Neural cell (in vitro differentiated cells): ENCODE results near the gene ATP11C. TPM values are rescaled to one million over a fixed set of nuclear protein-coding genes. Genes with fewer than 3 reads are reported as not detected.

ENCODE experiments used
- H2AFZ ChIP-seq: fragments of 200-600, 300-800 bp; sonication (generic), shearing (Covaris generic); 2 replicates; pipeline ENCODE4 v1.6.0; 2014; ENCODE audit warnings: low read depth, mild to moderate bottlenecking, antibody characterized with exemption, low read length, moderate library complexity
- H3F3A ChIP-seq: fragments of 200-600 bp; shearing (Covaris generic); 2 replicates; pipeline ENCODE4 v1.6.1; 2016; ENCODE audit warnings: mild to moderate bottlenecking, moderate library complexity, mixed read lengths, antibody characterized with exemption, low read length; ENCODE audit not compliant: insufficient read depth, poor library complexity, severe bottlenecking
- H3K27ac ChIP-seq: fragments of 200-600, 300-800 bp; sonication (generic), shearing (Covaris generic); 2 replicates; pipeline ENCODE4 v1.5.1; 2014; ENCODE audit warnings: mild to moderate bottlenecking, low read length, moderate library complexity
- H3K27me3 ChIP-seq: fragments of 300-800, 200-600 bp; sonication (generic), shearing (Covaris generic); 2 replicates; pipeline ENCODE4 v1.6.0; 2014; ENCODE audit warnings: mild to moderate bottlenecking, low read depth, low read length, moderate library complexity; ENCODE audit not compliant: insufficient read depth
- H3K36me3 ChIP-seq: fragments of 300-800, 200-600 bp; sonication (generic), shearing (Covaris generic); 2 replicates; pipeline ENCODE4 v1.5.1; 2014; ENCODE audit warnings: mild to moderate bottlenecking, antibody characterized with exemption, low read length, moderate library complexity; ENCODE audit not compliant: insufficient read depth
- H3K4me2 ChIP-seq: fragments of 300-800, 200-600 bp; sonication (generic), shearing (Covaris generic); 2 replicates; pipeline ENCODE4 v1.6.0; 2014; ENCODE audit warnings: mild to moderate bottlenecking, low read length
- H3K4me3 ChIP-seq: fragments of 300-800, 200-600 bp; sonication (generic), shearing (Covaris generic); 2 replicates; pipeline ENCODE4 v1.5.1; 2014; ENCODE audit warnings: mild to moderate bottlenecking, low read length, moderate library complexity
- H3K79me2 ChIP-seq: fragments of 200-600 bp; shearing (Covaris generic); replicated peaks from 2 replicates; pipeline ENCODE4 v1.6.0; 2014; ENCODE audit warnings: mild to moderate bottlenecking, low read length, moderate library complexity; ENCODE audit not compliant: insufficient read depth
- H3K9ac ChIP-seq: fragments of 300-800, 200-600 bp; sonication (generic), shearing (Covaris generic); 2 replicates; pipeline ENCODE4 v1.6.1; 2016; ENCODE audit warnings: mild to moderate bottlenecking, low read length, mixed read lengths
- H3K9me2 ChIP-seq: fragments of 200-600 bp; shearing (Covaris generic); 2 replicates; pipeline ENCODE4 v1.6.1; 2016; ENCODE audit warnings: mild to moderate bottlenecking, low read length, mixed read lengths; ENCODE audit not compliant: insufficient read depth
- H3K9me3 ChIP-seq: fragments of 200-600, 300-800 bp; sonication (generic), shearing (Covaris generic); 2 replicates; pipeline ENCODE4 v1.6.1; 2016; ENCODE audit warnings: mild to moderate bottlenecking, mixed run types, low read length, moderate library complexity, mixed read lengths
- H4K20me1 ChIP-seq: fragments of 200-600 bp; shearing (Covaris generic); 2 replicates; pipeline ENCODE4 v1.6.1; 2016; ENCODE audit warnings: mild to moderate bottlenecking, mixed run types; ENCODE audit not compliant: insufficient read depth
- CTCF ChIP-seq: fragments of 450-650 bp; IDR thresholded peaks from 2 replicates; pipeline ENCODE4 v1.5.1; 2014; ENCODE audit warnings: antibody characterized with exemption, mild to moderate bottlenecking, moderate library complexity; ENCODE audit not compliant: poor library complexity, severe bottlenecking
- EP300 ChIP-seq: fragments of 450-650 bp; conservative IDR thresholded peaks from 2 replicates; pipeline ENCODE4 v1.6.1; 2014; ENCODE audit warnings: antibody characterized with exemption, mild to moderate bottlenecking, moderate library complexity; ENCODE audit not compliant: poor library complexity, severe bottlenecking
- EZH2 ChIP-seq: fragments of 200-600, 300-800 bp; shearing (Covaris generic), sonication (generic); IDR thresholded peaks from 2 replicates; pipeline ENCODE4 v1.6.1; 2014; ENCODE audit warnings: antibody characterized with exemption, low read length, borderline replicate concordance, mild to moderate bottlenecking; ENCODE audit not compliant: insufficient read depth, poor library complexity, severe bottlenecking
- MXI1 ChIP-seq: fragments of 450-650 bp; conservative IDR thresholded peaks from 2 replicates; pipeline ENCODE4 v1.6.1; 2014; ENCODE audit warnings: antibody characterized with exemption, mild to moderate bottlenecking; ENCODE audit not compliant: poor library complexity, severe bottlenecking
- POLR2AphosphoS5 ChIP-seq: IDR thresholded peaks from 2 replicates; pipeline ENCODE4 v1.6.1; 2012
- RAD21 ChIP-seq: fragments of 450-650 bp; conservative IDR thresholded peaks from 2 replicates; pipeline ENCODE4 v1.6.1; 2014; ENCODE audit warnings: antibody characterized with exemption, mild to moderate bottlenecking, moderate library complexity
- REST ChIP-seq: IDR thresholded peaks from 2 replicates; pipeline ENCODE4 v1.6.1; 2012; ENCODE audit warnings: borderline replicate concordance
- SMC3 ChIP-seq: fragments of 450-650 bp; conservative IDR thresholded peaks from 2 replicates; pipeline ENCODE4 v1.6.1; 2014; ENCODE audit warnings: antibody characterized with exemption, mild to moderate bottlenecking, moderate library complexity; ENCODE audit not compliant: poor library complexity
- TAF1 ChIP-seq: IDR thresholded peaks from 2 replicates; pipeline ENCODE4 v1.6.1; 2012; ENCODE audit warnings: low read depth
- polyA plus RNA-seq: library from polyadenylated mRNA; depleted of rRNA; stranded (reverse); fragments of >200 nt; gene quantifications from 2 replicates; pipeline ENCODE4 v1.2.3, GENCODE V29; 2014

The ATP11C gene
- polyA plus RNA-seq, 1 donor from 2014 or later, result 111 TPM

- TF ChIP-seq RAD21, result no peak
- no peak for TF ChIP-seq EZH2
- TF ChIP-seq TAF1, result no peak
- TF ChIP-seq MXI1, result no peak
- TF ChIP-seq POLR2AphosphoS5, result no peak
- no peak for TF ChIP-seq CTCF
- TF ChIP-seq REST, result no peak
- no peak for TF ChIP-seq SMC3
- TF ChIP-seq EP300, result no peak
- Histone ChIP-seq H3K27ac (no peak overlapping the region), H3K79me2 (no peaks in the 10 kb centered on the region), H4K20me1 (no peaks in the 10 kb centered on the region), H3K9me2 (no peaks in the 10 kb centered on the region), H3K9ac (no peak overlapping the region), H3K36me3 (no peaks in the 10 kb centered on the region), H3K4me3 (no peak overlapping the region), H3K9me3 (no peaks in the 10 kb centered on the region), H3K4me2 (no peak overlapping the region), H3F3A (no peaks in the 10 kb centered on the region), H2AFZ (no peak overlapping the region), H3K27me3 (no peaks in the 10 kb centered on the region)
Measured at GRCh38 chrX:139803224-139803623, 129.6 kb downstream of the ATP11C start.

- no peaks in the 10 kb centered on the region for H3K36me3 ChIP-seq
Measured at GRCh38 chrX:139802048-139802447, 130.8 kb downstream of the ATP11C start.

More at GRCh38 chrX:139802048-139802447, 130.8 kb downstream of the ATP11C start:
- H3K79me2 ChIP-seq, result no peaks in the 10 kb centered on the region
- no peak overlapping the region for H2AFZ ChIP-seq
- no peak for TF ChIP-seq SMC3
- no peak for TF ChIP-seq EZH2
- TF ChIP-seq REST, result no peak
- TF ChIP-seq TAF1, result no peak
- TF ChIP-seq EP300, result no peak
- TF ChIP-seq MXI1, result no peak
- TF ChIP-seq RAD21, result no peak
- TF ChIP-seq CTCF, result no peak
- no peak for TF ChIP-seq POLR2AphosphoS5
- H3K27ac ChIP-seq, result no peak overlapping the region
- H4K20me1 ChIP-seq, result no peaks in the 10 kb centered on the region
- H3K9ac ChIP-seq, result no peak overlapping the region
- no peaks in the 10 kb centered on the region for H3K27me3 ChIP-seq
- H3K4me2 ChIP-seq, result no peak overlapping the region
- no peaks in the 10 kb centered on the region for H3K9me2 ChIP-seq
- H3F3A ChIP-seq, result no peaks in the 10 kb centered on the region
- no peak overlapping the region for H3K4me3 ChIP-seq
- no peaks in the 10 kb centered on the region for H3K9me3 ChIP-seq
